Neural crest cell (in vitro differentiated cells): Measurements from ENCODE around the gene TTC39A. TPM values are rescaled to one million over a fixed set of nuclear protein-coding genes. Genes with fewer than 3 reads are reported as not detected.

Source experiments
- DNase-seq: peaks from one replicate; pipeline ENCODE4 v3.0.0; 2021; ENCODE audit warnings: low read depth, mixed read lengths, low spot score
- H3K27ac Mint-ChIP-seq: one replicate; pipeline ENCODE4 v1.8.0; 2021; ENCODE audit warnings: mild to moderate bottlenecking, mixed read lengths; ENCODE audit not compliant: unreplicated experiment
- H3K27me3 Mint-ChIP-seq: 2 replicates; pipeline ENCODE4 v1.8.0; 2021; ENCODE audit warnings: low read depth, mild to moderate bottlenecking, mixed read lengths
- H3K36me3 Mint-ChIP-seq: 2 replicates; pipeline ENCODE4 v1.8.0; 2021; ENCODE audit warnings: low read depth, mild to moderate bottlenecking, mixed read lengths
- H3K4me1 Mint-ChIP-seq: 2 replicates; pipeline ENCODE4 v1.8.0; 2021; ENCODE audit warnings: mixed read lengths
- H3K4me3 Mint-ChIP-seq: one replicate; pipeline ENCODE4 v1.8.0; 2021; ENCODE audit warnings: mild to moderate bottlenecking, mixed read lengths
- H3K9me3 Mint-ChIP-seq: 2 replicates; pipeline ENCODE4 v1.8.0; 2021; ENCODE audit warnings: mixed read lengths
- total RNA-seq: library from RNA; stranded (reverse); gene quantifications from 2 replicates; pipeline ENCODE4 v1.2.1, GENCODE V29; 2021
- TF ChIP-seq, protein P1 (sequence below): fragments of 200-600 bp; sonication (generic); conservative IDR thresholded peaks from 2 replicates; pipeline ENCODE4 v1.5.0; 2021; ENCODE audit warnings: antibody characterized with exemption, mild to moderate bottlenecking

TTC39A gene
- total RNA-seq, 1 donor from 2014 or later = 1.7 TPM

- DNase-seq = no peak
- Mint-ChIP-seq H3K9me3 (no peaks in the 10 kb centered on the region), H3K36me3 (no peaks in the 10 kb centered on the region), H3K27me3 (no peaks in the 10 kb centered on the region), H3K4me1 (no peaks in the 10 kb centered on the region), H3K27ac (no peak overlapping the region), H3K4me3 (no peak overlapping the region)
- TF ChIP-seq, protein P1, sequence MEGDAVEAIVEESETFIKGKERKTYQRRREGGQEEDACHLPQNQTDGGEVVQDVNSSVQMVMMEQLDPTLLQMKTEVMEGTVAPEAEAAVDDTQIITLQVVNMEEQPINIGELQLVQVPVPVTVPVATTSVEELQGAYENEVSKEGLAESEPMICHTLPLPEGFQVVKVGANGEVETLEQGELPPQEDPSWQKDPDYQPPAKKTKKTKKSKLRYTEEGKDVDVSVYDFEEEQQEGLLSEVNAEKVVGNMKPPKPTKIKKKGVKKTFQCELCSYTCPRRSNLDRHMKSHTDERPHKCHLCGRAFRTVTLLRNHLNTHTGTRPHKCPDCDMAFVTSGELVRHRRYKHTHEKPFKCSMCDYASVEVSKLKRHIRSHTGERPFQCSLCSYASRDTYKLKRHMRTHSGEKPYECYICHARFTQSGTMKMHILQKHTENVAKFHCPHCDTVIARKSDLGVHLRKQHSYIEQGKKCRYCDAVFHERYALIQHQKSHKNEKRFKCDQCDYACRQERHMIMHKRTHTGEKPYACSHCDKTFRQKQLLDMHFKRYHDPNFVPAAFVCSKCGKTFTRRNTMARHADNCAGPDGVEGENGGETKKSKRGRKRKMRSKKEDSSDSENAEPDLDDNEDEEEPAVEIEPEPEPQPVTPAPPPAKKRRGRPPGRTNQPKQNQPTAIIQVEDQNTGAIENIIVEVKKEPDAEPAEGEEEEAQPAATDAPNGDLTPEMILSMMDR = no peak
Observed at GRCh38 chr1:51303315-51303714, 27.0 kb downstream of the TTC39A start.

DNA sequence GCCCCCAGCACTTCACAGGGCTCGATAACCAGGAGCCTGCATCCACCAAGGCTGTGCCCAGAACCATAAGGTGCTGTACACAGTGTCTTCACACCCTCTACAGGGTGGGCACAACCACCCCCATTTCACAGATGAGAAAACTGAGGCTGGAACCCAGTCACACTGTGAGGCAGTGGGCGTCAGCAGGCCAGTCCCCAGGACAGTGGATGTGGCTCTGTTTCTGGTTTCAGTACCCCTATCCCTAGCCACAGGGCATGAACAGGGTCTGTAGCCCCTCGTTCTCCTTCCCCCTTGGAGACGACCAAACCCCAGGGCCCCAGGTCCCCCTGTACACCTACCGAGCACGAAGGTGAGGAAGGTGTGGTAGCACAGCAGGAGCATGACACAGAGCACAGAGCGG is 27.6 kb downstream of the TTC39A start:
- H3K36me3 Mint-ChIP-seq = no peaks in the 10 kb centered on the region
- H3K9me3 Mint-ChIP-seq = no peaks in the 10 kb centered on the region
- H3K27ac Mint-ChIP-seq = no peak overlapping the region
- no peak for DNase-seq
- TF ChIP-seq, protein P1 = no peak
- no peak overlapping the region for H3K4me3 Mint-ChIP-seq
- H3K27me3 Mint-ChIP-seq = no peaks in the 10 kb centered on the region
- peaks cover 4% of the 10 kb centered on the region for H3K4me1 Mint-ChIP-seq

GRCh38 chr1:51302270-51302669 is 28.1 kb downstream of the TTC39A start:
- no peak for DNase-seq
- Mint-ChIP-seq H3K27ac (no peak overlapping the region), H3K4me3 (no peak overlapping the region), H3K36me3 (no peaks in the 10 kb centered on the region), H3K27me3 (no peaks in the 10 kb centered on the region), H3K9me3 (no peaks in the 10 kb centered on the region), H3K4me1 (peaks cover 9% of the 10 kb centered on the region)
- TF ChIP-seq, protein P1 = no peak

DNA sequence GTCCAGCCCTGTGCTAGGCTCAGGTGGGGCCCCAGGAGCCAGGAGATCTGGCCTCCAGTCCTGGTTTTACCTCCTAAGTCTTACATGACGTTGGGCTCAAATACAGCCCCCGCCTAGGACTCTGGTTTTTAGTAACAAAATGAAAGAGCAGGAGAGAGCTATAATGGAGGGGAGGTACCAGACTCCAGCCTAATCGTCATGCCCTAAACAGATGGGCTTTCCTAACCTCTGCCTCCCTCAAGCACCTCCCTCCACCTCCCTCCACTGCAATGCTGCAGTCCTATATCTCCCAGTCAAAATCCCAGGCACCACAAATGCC is 28.6 kb downstream of the TTC39A start:
- Mint-ChIP-seq H3K4me3 (no peak overlapping the region), H3K36me3 (no peaks in the 10 kb centered on the region), H3K9me3 (no peaks in the 10 kb centered on the region), H3K4me1 (peaks cover 9% of the 10 kb centered on the region), H3K27me3 (no peaks in the 10 kb centered on the region), H3K27ac (no peak overlapping the region)
- TF ChIP-seq, protein P1 = no peak
- DNase-seq = no peak

GRCh38 chr1:51301152-51301843 is 29.1 kb downstream of the TTC39A start:
- Mint-ChIP-seq H3K27ac (no peak overlapping the region), H3K36me3 (no peaks in the 10 kb centered on the region), H3K4me1 (peaks cover 9% of the 10 kb centered on the region), H3K27me3 (no peaks in the 10 kb centered on the region), H3K9me3 (no peaks in the 10 kb centered on the region), H3K4me3 (no peak overlapping the region)
- TF ChIP-seq, protein P1 = no peak
- DNase-seq = no peak
